ENCODE results near the gene COLEC11. TPM values are rescaled to one million over a fixed set of nuclear protein-coding genes. Genes with fewer than 3 reads are reported as not detected.
A peak's percentile ranks its signal among the peaks of the same experiment; 100 is the strongest.

The COLEC11 gene
- polyA plus RNA-seq, 1 donor = 1.5 TPM

- peaks cover 38% of the 10 kb centered on the region for H3K36me3 ChIP-seq (ENCODE audit: control insufficient read depth, insufficient read depth, low read length)
- DNase-seq = no peak
- H3K9me3 ChIP-seq (ENCODE audit: control insufficient read depth, low read depth, low read length) = no peaks in the 10 kb centered on the region
- WGBS (ENCODE audit: insufficient coverage, low lambda C conversion rate) = no CpG with 5 or more reads among the region's 4 CpGs
- H3K27me3 ChIP-seq (ENCODE audit: control insufficient read depth, insufficient read depth, low read length) = no peaks in the 10 kb centered on the region
- no peaks in the 10 kb centered on the region for H3K4me1 ChIP-seq (ENCODE audit: control insufficient read depth, insufficient read depth, low read length)
- H3K4me3 ChIP-seq (ENCODE audit: low read length) = no peak overlapping the region
- peak overlapping the region; percentile 43 for H3K27ac ChIP-seq (ENCODE audit: low read length)
These were observed 10.2 kb upstream of the COLEC11 start for GRCh38 chr2:3584608-3585260.

DNA sequence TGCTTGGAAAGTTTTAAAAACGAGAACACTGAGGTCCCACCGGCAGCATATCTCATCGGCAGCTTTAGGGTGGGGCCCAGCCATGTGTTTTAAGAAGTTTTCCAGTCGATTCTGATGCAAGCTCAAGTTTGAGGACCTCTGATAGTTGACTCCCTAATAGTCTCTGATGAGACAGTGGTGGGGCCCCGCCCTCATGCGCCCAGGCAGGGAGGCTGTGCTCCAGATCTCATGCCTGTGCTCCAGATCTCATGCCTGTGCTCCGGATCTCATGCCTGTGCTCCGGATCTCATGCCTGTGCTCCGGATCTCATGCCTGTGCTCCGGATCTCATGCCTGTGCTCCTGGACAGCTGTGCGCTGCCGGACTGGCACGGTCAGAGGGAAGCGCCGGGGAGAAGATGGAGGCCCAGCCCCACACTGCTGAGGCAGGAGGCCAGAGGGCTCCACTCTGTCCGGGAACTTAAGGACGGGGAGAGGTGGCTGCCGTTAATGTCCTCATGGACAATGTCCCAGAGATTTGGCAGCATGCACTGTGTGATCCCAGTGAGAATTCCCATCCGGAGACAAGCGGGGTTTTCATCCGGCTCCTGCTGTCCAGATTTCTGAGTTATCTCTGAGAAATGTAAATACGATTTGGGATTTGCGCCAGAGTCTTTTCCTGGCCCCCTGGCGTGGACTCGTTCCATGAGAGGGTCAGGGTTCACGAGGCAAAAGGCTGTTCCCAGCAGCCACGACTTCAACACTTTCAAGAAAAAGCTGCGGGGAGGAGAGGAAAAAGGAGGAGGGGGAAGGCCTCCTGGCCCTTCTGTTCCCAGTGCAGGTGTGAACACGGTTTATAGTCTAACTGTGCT is 9.4 kb upstream of the COLEC11 start:
- WGBS (ENCODE audit: insufficient coverage, low lambda C conversion rate) = 20% methylated on average over 1 of the region's 29 CpGs
- no peak overlapping the region for H3K4me3 ChIP-seq (ENCODE audit: low read length)
- H3K4me1 ChIP-seq (ENCODE audit: control insufficient read depth, insufficient read depth, low read length) = no peaks in the 10 kb centered on the region
- DNase-seq = peak; percentile 33 to 59
- peaks cover 30% of the 10 kb centered on the region for H3K36me3 ChIP-seq (ENCODE audit: control insufficient read depth, insufficient read depth, low read length)
- no peaks in the 10 kb centered on the region for H3K27me3 ChIP-seq (ENCODE audit: control insufficient read depth, insufficient read depth, low read length)
- peak overlapping the region; percentile 43 for H3K27ac ChIP-seq (ENCODE audit: low read length)
- no peaks in the 10 kb centered on the region for H3K9me3 ChIP-seq (ENCODE audit: control insufficient read depth, low read depth, low read length)

DNA sequence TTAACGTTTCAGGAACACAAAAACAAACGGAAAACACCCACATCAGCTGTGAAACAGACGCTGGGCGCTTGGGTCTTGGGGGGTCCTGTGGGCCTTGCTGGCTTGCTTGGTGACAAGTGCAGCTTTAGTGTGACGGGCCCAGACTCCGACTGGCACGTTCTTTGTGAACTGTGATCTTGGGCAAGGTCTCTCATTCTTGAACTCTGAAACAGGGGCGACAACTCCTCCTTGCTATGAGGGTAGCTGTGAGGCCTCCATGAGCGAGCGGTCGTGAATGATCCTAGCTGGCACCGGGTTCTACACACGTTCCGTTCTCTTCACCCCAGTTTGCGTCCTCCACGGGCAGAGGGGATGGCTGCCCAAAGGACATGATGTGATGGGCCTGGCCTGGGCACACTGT is 8.7 kb upstream of the COLEC11 start:
- Histone ChIP-seq H3K27ac (ENCODE audit: low read length) (no peak overlapping the region), H3K27me3 (ENCODE audit: control insufficient read depth, insufficient read depth, low read length) (no peaks in the 10 kb centered on the region), H3K36me3 (ENCODE audit: control insufficient read depth, insufficient read depth, low read length) (peaks cover 25% of the 10 kb centered on the region), H3K9me3 (ENCODE audit: control insufficient read depth, low read depth, low read length) (no peaks in the 10 kb centered on the region), H3K4me1 (ENCODE audit: control insufficient read depth, insufficient read depth, low read length) (no peaks in the 10 kb centered on the region), H3K4me3 (ENCODE audit: low read length) (no peak overlapping the region)
- DNase-seq = no peak
- 40% methylated on average over 1 of the region's 16 CpGs for WGBS (ENCODE audit: insufficient coverage, low lambda C conversion rate)

DNA sequence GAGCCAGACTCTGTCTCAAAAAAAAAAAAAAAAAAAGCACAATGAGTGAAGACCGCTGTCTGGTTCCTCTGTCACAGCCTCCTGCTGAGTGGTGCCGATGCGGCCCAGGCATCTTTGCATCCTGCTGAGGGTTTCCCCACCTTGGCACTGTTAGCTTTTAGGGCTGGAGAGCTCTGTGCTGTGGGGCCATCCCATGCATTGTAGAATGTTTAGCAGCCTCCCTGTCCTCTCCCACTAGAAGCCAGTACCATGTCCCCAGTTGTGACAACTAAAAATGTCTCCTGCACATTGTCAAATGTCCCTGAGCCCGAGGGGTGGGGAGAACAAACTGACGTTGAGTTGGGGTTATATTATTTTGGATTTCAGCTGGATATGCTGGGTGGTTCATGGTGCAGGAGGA is 7.9 kb upstream of the COLEC11 start:
- H3K27ac ChIP-seq (ENCODE audit: low read length) = no peak overlapping the region
- DNase-seq = no peak
- 80% methylated on average over 1 of the region's 5 CpGs for WGBS (ENCODE audit: insufficient coverage, low lambda C conversion rate)

GRCh38 chr2:3587432-3587831 is 7.5 kb upstream of the COLEC11 start:
- Histone ChIP-seq H3K9me3 (ENCODE audit: control insufficient read depth, low read depth, low read length) (no peaks in the 10 kb centered on the region), H3K4me3 (ENCODE audit: low read length) (no peak overlapping the region), H3K36me3 (ENCODE audit: control insufficient read depth, insufficient read depth, low read length) (peaks cover 16% of the 10 kb centered on the region), H3K27me3 (ENCODE audit: control insufficient read depth, insufficient read depth, low read length) (no peaks in the 10 kb centered on the region), H3K4me1 (ENCODE audit: control insufficient read depth, insufficient read depth, low read length) (no peaks in the 10 kb centered on the region), H3K27ac (ENCODE audit: low read length) (no peak overlapping the region)
- WGBS (ENCODE audit: insufficient coverage, low lambda C conversion rate) = no CpG with 5 or more reads among the region's 6 CpGs
- no peak for DNase-seq

More for the DNA sequence above, 7.9 kb upstream of the COLEC11 start:
- no peaks in the 10 kb centered on the region for H3K9me3 ChIP-seq (ENCODE audit: control insufficient read depth, low read depth, low read length)
- H3K27me3 ChIP-seq (ENCODE audit: control insufficient read depth, insufficient read depth, low read length) = no peaks in the 10 kb centered on the region
- H3K36me3 ChIP-seq (ENCODE audit: control insufficient read depth, insufficient read depth, low read length) = peaks cover 17% of the 10 kb centered on the region
- H3K4me1 ChIP-seq (ENCODE audit: control insufficient read depth, insufficient read depth, low read length) = no peaks in the 10 kb centered on the region
- H3K4me3 ChIP-seq (ENCODE audit: low read length) = no peak overlapping the region

- Histone ChIP-seq H3K4me1 (ENCODE audit: control insufficient read depth, insufficient read depth, low read length) (no peaks in the 10 kb centered on the region), H3K9me3 (ENCODE audit: control insufficient read depth, low read depth, low read length) (no peaks in the 10 kb centered on the region), H3K27ac (ENCODE audit: low read length) (no peak overlapping the region), H3K27me3 (ENCODE audit: control insufficient read depth, insufficient read depth, low read length) (no peaks in the 10 kb centered on the region), H3K36me3 (ENCODE audit: control insufficient read depth, insufficient read depth, low read length) (peaks cover 16% of the 10 kb centered on the region), H3K4me3 (ENCODE audit: low read length) (no peak overlapping the region)
- WGBS (ENCODE audit: insufficient coverage, low lambda C conversion rate) = no CpG with 5 or more reads among the region's 7 CpGs
- no peak for DNase-seq
These were observed 6.8 kb upstream of the COLEC11 start for GRCh38 chr2:3588084-3588483.

DNA sequence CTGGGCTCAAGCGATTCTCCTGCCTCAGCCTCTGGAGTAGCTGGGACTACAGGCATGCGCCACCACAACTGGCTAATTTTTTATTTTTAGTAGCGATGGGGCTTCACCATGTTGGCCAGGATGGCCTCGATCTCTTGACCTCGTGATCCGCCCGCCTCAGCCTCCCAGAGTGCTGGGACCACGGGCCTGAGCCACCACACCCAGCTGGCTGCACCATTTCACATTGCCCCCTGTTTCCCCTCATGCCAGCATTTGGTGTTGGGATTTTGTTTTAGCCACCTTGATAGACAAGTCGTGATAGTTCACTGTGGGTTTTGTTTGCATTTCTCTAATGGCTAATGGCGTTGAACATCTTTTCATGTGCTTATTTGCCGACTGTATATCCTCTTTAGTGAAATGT is 5.8 kb upstream of the COLEC11 start:
- 100% methylated on average over 2 of the region's 11 CpGs for WGBS (ENCODE audit: insufficient coverage, low lambda C conversion rate)
- H3K27ac ChIP-seq (ENCODE audit: low read length) = no peak overlapping the region
- H3K36me3 ChIP-seq (ENCODE audit: control insufficient read depth, insufficient read depth, low read length) = peaks cover 11% of the 10 kb centered on the region
- no peaks in the 10 kb centered on the region for H3K4me1 ChIP-seq (ENCODE audit: control insufficient read depth, insufficient read depth, low read length)
- H3K4me3 ChIP-seq (ENCODE audit: low read length) = no peak overlapping the region
- DNase-seq = no peak
- H3K9me3 ChIP-seq (ENCODE audit: control insufficient read depth, low read depth, low read length) = no peaks in the 10 kb centered on the region
- H3K27me3 ChIP-seq (ENCODE audit: control insufficient read depth, insufficient read depth, low read length) = no peaks in the 10 kb centered on the region

GRCh38 chr2:3595404-3595803 is 492 bp downstream of the COLEC11 start:
- no CpG with 5 or more reads among the region's 11 CpGs for WGBS (ENCODE audit: insufficient coverage, low lambda C conversion rate)

DNA sequence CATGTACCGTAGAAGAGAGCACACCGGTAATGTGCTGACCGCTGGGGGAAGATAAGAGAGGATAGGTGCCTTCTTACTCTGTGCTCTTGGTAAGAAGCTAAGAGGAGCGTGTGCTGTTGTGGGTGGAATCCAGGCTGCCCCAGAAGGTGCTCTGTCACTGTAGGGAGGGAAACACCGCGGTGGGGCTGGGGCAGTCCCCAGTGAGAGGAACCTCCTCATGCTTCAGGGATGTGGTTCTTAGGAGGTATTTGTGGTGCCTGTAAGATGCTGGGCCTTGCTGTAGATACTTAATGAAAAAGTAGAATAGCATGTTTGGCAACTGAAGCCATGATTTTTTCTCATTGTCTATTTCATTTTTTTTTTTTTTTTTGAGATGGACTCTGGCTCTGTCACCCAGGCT is 1.1 kb downstream of the COLEC11 start:
- H3K36me3 ChIP-seq (ENCODE audit: control insufficient read depth, insufficient read depth, low read length) = no peaks in the 10 kb centered on the region
- peaks cover 2% of the 10 kb centered on the region for H3K27me3 ChIP-seq (ENCODE audit: control insufficient read depth, insufficient read depth, low read length)
- no peaks in the 10 kb centered on the region for H3K4me1 ChIP-seq (ENCODE audit: control insufficient read depth, insufficient read depth, low read length)
- H3K4me3 ChIP-seq (ENCODE audit: low read length) = no peak overlapping the region
- no peak for DNase-seq
- H3K27ac ChIP-seq (ENCODE audit: low read length) = no peak overlapping the region
- no CpG with 5 or more reads among the region's 6 CpGs for WGBS (ENCODE audit: insufficient coverage, low lambda C conversion rate)
- peaks cover 3% of the 10 kb centered on the region for H3K9me3 ChIP-seq (ENCODE audit: control insufficient read depth, low read depth, low read length)

More at GRCh38 chr2:3595404-3595803, 492 bp downstream of the COLEC11 start:
- Histone ChIP-seq H3K27ac (ENCODE audit: low read length) (no peak overlapping the region), H3K27me3 (ENCODE audit: control insufficient read depth, insufficient read depth, low read length) (peaks cover 2% of the 10 kb centered on the region), H3K4me1 (ENCODE audit: control insufficient read depth, insufficient read depth, low read length) (no peaks in the 10 kb centered on the region), H3K9me3 (ENCODE audit: control insufficient read depth, low read depth, low read length) (peaks cover 3% of the 10 kb centered on the region), H3K36me3 (ENCODE audit: control insufficient read depth, insufficient read depth, low read length) (no peaks in the 10 kb centered on the region), H3K4me3 (ENCODE audit: low read length) (no peak overlapping the region)
- no peak for DNase-seq

DNA sequence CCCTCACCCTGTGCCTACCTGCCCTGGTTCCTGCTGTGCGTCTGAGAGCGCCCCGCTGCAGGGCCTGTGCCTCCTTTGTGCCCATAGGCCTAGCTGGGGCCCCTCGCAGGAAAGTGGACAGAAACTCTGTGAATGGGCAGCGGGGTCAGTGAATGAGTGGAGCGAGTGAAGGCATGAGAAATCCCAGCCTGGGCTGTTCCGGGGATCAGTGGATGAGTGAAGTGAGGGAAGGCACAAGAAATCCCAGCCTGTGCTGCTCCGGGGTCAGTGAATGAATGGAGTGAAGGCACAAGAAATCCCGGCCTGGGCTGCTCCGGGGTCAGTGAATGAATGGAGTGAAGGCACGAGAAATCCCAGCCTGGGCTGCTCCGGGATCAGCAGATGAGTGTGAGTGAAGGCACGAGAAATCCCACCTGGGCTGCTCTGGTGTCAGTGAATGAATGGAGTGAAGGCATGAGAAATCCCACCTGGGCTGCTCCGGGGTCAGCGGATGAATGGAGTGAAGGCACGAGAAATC is 2.0 kb downstream of the COLEC11 start:
- DNase-seq = no peak
- H3K4me3 ChIP-seq (ENCODE audit: low read length) = no peak overlapping the region
- WGBS (ENCODE audit: insufficient coverage, low lambda C conversion rate) = no CpG with 5 or more reads among the region's 16 CpGs

More for the DNA sequence above, 2.0 kb downstream of the COLEC11 start:
- Histone ChIP-seq H3K9me3 (ENCODE audit: control insufficient read depth, low read depth, low read length) (peaks cover 3% of the 10 kb centered on the region), H3K27me3 (ENCODE audit: control insufficient read depth, insufficient read depth, low read length) (peaks cover 4% of the 10 kb centered on the region), H3K27ac (ENCODE audit: low read length) (no peak overlapping the region), H3K4me1 (ENCODE audit: control insufficient read depth, insufficient read depth, low read length) (no peaks in the 10 kb centered on the region), H3K36me3 (ENCODE audit: control insufficient read depth, insufficient read depth, low read length) (no peaks in the 10 kb centered on the region)
